ENCODE data around the gene PAPPA2. TPM values are rescaled to one million over a fixed set of nuclear protein-coding genes. Genes with fewer than 3 reads are reported as not detected.

PAPPA2 gene
- total RNA-seq, 1 experiment from 2014 or later = 0.81 TPM

DNA sequence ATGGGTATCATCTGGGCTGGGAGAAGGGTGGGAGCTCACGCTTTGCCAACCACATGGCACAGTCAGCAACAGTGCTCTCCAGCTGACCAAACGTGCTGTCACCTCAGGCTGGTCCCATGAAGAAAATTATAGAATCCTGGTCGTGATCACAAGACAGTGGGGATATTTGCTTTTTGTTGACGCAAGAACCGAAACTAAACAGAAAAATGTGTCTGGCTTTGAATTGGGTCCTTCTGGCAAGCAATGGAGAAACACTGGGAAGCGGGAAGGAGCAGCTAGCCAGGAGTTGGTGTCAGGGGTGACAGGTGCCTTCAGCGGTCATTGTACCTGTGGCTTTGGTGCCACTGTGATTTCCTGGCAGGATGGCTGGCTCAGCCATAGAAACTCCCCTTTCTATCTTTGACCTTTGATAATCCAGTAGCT lies 304.8 kb downstream of the PAPPA2 start:
- Histone ChIP-seq H4K91ac (ENCODE audit: insufficient read length, low read depth, low read length) (no peak overlapping the region), H3K79me1 (ENCODE audit: insufficient read depth, low read depth, low read length, poor library complexity, severe bottlenecking) (no peaks in the 10 kb centered on the region), H2BK15ac (ENCODE audit: low read depth, low read length) (no peak overlapping the region), H4K20me1 (ENCODE audit: control insufficient read depth, insufficient read depth, insufficient read length) (no peaks in the 10 kb centered on the region), H3K4me2 (ENCODE audit: insufficient read depth, insufficient read length, low read length) (no peak overlapping the region), H2BK120ac (ENCODE audit: low read depth, low read length, poor library complexity, severe bottlenecking) (no peak overlapping the region), H3K23me2 (ENCODE audit: insufficient read length, low read depth, low read length, poor library complexity, severe bottlenecking) (no peaks in the 10 kb centered on the region), H3K27me3 (ENCODE audit: insufficient read depth, low read length) (no peaks in the 10 kb centered on the region), H2AK5ac (ENCODE audit: insufficient read length, low read length) (no peak overlapping the region), H2BK12ac (ENCODE audit: insufficient read length, low read depth, low read length) (no peak overlapping the region), H3K9ac (ENCODE audit: extremely low read depth, insufficient read length, low read length) (no peak overlapping the region), H3K23ac (ENCODE audit: insufficient read length, low read depth, low read length) (no peak overlapping the region), H2AFZ (ENCODE audit: low read length) (no peak overlapping the region), H4K8ac (replicated peaks; ENCODE audit: insufficient read length, low read depth, low read length) (no peak overlapping the region), H3K4ac (ENCODE audit: low read depth, low read length) (no peak overlapping the region), H2BK20ac (ENCODE audit: low read depth, low read length, poor library complexity, severe bottlenecking) (no peak overlapping the region), H3K4me1 (ENCODE audit: insufficient read depth, low read length) (no peaks in the 10 kb centered on the region), H4K5ac (ENCODE audit: insufficient read length, low read depth, low read length) (no peak overlapping the region), H3K79me2 (ENCODE audit: insufficient read depth, low read length) (no peaks in the 10 kb centered on the region), H3K14ac (ENCODE audit: insufficient read depth, low read length) (no peak overlapping the region), H2BK5ac (ENCODE audit: insufficient read length, low read length) (no peak overlapping the region), H3K9me3 (ENCODE audit: control insufficient read depth, low read depth, low read length) (no peaks in the 10 kb centered on the region), H3T11ph (ENCODE audit: low read length) (no peak overlapping the region), H3K56ac (ENCODE audit: insufficient read length, low read depth, low read length) (no peak overlapping the region), H3K27ac (ENCODE audit: insufficient read length, low read depth, low read length) (no peak overlapping the region), H3K18ac (ENCODE audit: insufficient read length, low read depth, low read length) (no peak overlapping the region)
- no CpG with 5 or more reads among the region's 7 CpGs for WGBS (ENCODE audit: extremely low coverage, insufficient read length, low lambda C conversion rate)
- Mint-ChIP-seq H3K9me3 (no peaks in the 10 kb centered on the region), H3K27ac (peak overlapping the region in 1 of 3 experiments; percentile 44; a peak in 1 of 7 replicates), H3K36me3 (ENCODE audit: insufficient read depth in 1 of 3, low read depth in 3 of 3) (no peaks in the 10 kb centered on the region), H3K4me3 (no peak overlapping the region), H3K27me3 (ENCODE audit: low read depth) (no peaks in the 10 kb centered on the region), H3K4me1 (peaks cover under 1 to 1% of the 10 kb centered on the region in 2 experiments; a peak in 1 of 4 replicates)
- no peak for TF ChIP-seq CTCF (conservative IDR thresholded peaks at IDR 0.05)
- DNase-seq = no peak
